HepG2 (cell line): Measurements from ENCODE around the gene ADIPOR2. TPM values are rescaled to one million over a fixed set of nuclear protein-coding genes. Genes with fewer than 3 reads are reported as not detected.
A peak's percentile ranks its signal among the peaks of the same experiment; 100 is the strongest.

Source experiments
- HNRNPUL1 ChIP-seq: fragments of 200-400 bp; formaldehyde crosslinking; IDR thresholded peaks from 2 replicates; pipeline ENCODE4 v1.6.1; 2017; ENCODE audit warnings: low read depth, mild to moderate bottlenecking, low read length, moderate library complexity
- MEF2D ChIP-seq: sonication (generic); formaldehyde crosslinking; IDR thresholded peaks from 2 replicates; pipeline ENCODE4 v1.5.1; 2020; ENCODE audit warnings: mild to moderate bottlenecking, missing genetic modification reagents
- SOX6 ChIP-seq, 2 experiments: fragments of 450-650 bp in 1 of 2; sonication (generic) in 1 of 2; formaldehyde crosslinking in 1 of 2; IDR thresholded peaks; 2 replicates each; pipeline versions ENCODE4 v1.4.0 to v1.6.1; 2017 to 2020; ENCODE audit warnings: antibody characterized with exemption in 1 of 2, mild to moderate bottlenecking in 1 of 2, missing genetic modification reagents in 1 of 2
- TBX2 ChIP-seq: sonication (generic); formaldehyde crosslinking; IDR thresholded peaks from 2 replicates; pipeline ENCODE4 v1.5.0; 2020; ENCODE audit warnings: missing genetic modification reagents, mild to moderate bottlenecking, borderline replicate concordance
- XBP1 ChIP-seq: sonication (generic); formaldehyde crosslinking; IDR thresholded peaks from 2 replicates; pipeline ENCODE4 v1.5.0; 2020; ENCODE audit warnings: missing genetic modification reagents
- ZNF644 ChIP-seq: IDR thresholded peaks from 2 replicates; pipeline ENCODE4 v1.6.1; 2016; ENCODE audit warnings: low read depth
- ZSCAN29 ChIP-seq: sonication (generic); formaldehyde crosslinking; conservative IDR thresholded peaks from 2 replicates; pipeline ENCODE4 v1.4.0; 2020; ENCODE audit warnings: mild to moderate bottlenecking, missing genetic modification reagents
- polyA plus RNA-seq, 8 experiments: library from polyadenylated mRNA; depleted of rRNA in 3 of 8; stranded (reverse) in 7 of 8; unstranded in 1 of 8; fragments of >200 nt; fragmentation: Illumina TruSeq in 4 of 8; extraction: Trizol in 4 of 8; gene quantifications; 2 replicates each; pipeline versions ENCODE4 v1.2.1 to v1.2.3, GENCODE V29; 2011 to 2016; ENCODE audit warnings: low read depth in 4 of 8, missing spikeins in 1 of 8, mixed read lengths in 1 of 8; ENCODE audit not compliant: insufficient read depth in 1 of 8
- total RNA-seq, 5 experiments: library from RNA; depleted of rRNA; stranded (reverse); fragments of >200 nt; fragmentation: Illumina TruSeq; extraction: Trizol; gene quantifications; 2 replicates each; pipeline ENCODE4 v1.2.3, GENCODE V29; 2016; ENCODE audit warnings: low read depth in 1 of 5
- TF ChIP-seq, protein P1 (sequence below): sonication (generic); formaldehyde crosslinking; IDR thresholded peaks from 2 replicates; pipeline ENCODE4 v1.4.0; 2020; ENCODE audit warnings: low read depth, missing genetic modification reagents
- TF ChIP-seq, protein P2 (sequence below): sonication (generic); formaldehyde crosslinking; IDR thresholded peaks from 2 replicates; pipeline ENCODE4 v1.4.0; 2020; ENCODE audit warnings: missing genetic modification reagents
- TF ChIP-seq, protein P3 (sequence below): sonication (generic); formaldehyde crosslinking; IDR thresholded peaks from 2 replicates; pipeline ENCODE4 v1.5.1; 2020; ENCODE audit warnings: mild to moderate bottlenecking, missing genetic modification reagents, borderline replicate concordance
- TF ChIP-seq, protein P4 (sequence below): IDR thresholded peaks from 2 replicates; pipeline ENCODE4 v1.6.1; 2016; ENCODE audit warnings: low read depth

The ADIPOR2 gene
- total and polyA plus RNA-seq, 2 of the 13 experiments (the other 11 are each of a cell fraction or from before 2014, with no cell fraction given) = 35.2 to 52.2 TPM

DNA sequence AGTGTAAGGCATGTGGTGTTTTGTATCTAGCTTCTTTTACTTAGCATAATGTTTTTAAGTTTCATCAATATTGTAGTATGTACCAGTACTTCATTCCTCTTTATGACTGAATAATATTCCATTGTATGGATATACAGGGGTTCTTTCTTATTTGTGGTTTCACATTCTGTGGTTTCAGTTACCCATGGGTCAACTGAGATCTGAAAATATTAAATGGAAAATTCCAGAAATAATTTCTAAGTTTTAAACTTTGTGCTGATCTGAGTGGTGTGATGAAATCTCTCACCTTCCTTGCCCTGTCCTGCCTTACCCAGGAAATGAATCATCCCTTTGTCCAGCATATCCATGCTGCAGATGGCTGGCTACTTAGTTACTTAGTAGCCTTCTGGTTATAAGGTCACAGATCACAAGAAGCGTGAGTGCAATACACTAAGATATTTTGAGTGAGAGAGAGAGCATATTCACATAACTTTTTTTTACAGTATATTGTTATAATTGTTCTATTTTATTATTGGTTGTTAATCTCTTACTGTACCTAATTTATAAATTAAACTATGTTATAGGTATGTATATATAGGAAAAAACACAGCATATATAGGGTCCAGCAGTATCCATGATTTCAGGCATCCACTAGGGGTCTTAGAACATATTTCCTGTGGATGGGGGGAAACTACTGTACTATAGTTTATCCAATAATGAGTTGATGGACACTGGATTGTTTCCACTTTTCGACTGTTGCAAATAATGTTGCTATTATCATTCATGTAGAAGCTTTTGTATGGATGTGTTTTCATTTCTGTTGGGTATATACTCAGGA is 69.9 kb downstream of the ADIPOR2 start (continued):
- TF ChIP-seq ZNF644 (CRISPR knock-in tag) = no peak
- TF ChIP-seq, protein P1, sequence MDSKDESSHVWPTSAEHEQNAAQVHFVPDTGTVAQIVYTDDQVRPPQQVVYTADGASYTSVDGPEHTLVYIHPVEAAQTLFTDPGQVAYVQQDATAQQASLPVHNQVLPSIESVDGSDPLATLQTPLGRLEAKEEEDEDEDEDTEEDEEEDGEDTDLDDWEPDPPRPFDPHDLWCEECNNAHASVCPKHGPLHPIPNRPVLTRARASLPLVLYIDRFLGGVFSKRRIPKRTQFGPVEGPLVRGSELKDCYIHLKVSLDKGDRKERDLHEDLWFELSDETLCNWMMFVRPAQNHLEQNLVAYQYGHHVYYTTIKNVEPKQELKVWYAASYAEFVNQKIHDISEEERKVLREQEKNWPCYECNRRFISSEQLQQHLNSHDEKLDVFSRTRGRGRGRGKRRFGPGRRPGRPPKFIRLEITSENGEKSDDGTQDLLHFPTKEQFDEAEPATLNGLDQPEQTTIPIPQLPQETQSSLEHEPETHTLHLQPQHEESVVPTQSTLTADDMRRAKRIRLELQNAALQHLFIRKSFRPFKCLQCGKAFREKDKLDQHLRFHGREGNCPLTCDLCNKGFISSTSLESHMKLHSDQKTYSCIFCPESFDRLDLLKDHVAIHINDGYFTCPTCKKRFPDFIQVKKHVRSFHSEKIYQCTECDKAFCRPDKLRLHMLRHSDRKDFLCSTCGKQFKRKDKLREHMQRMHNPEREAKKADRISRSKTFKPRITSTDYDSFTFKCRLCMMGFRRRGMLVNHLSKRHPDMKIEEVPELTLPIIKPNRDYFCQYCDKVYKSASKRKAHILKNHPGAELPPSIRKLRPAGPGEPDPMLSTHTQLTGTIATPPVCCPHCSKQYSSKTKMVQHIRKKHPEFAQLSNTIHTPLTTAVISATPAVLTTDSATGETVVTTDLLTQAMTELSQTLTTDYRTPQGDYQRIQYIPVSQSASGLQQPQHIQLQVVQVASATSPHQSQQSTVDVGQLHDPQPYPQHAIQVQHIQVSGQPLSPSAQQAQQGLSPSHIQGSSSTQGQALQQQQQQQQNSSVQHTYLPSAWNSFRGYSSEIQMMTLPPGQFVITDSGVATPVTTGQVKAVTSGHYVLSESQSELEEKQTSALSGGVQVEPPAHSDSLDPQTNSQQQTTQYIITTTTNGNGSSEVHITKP (CRISPR knock-in tag) = 0 out of 2 replicates have a peak, but pooled peaks have one; percentile 45
- TF ChIP-seq HNRNPUL1 = no peak
- peak; percentile 68 for TF ChIP-seq MEF2D (CRISPR knock-in tag)
- TF ChIP-seq, protein P2, sequence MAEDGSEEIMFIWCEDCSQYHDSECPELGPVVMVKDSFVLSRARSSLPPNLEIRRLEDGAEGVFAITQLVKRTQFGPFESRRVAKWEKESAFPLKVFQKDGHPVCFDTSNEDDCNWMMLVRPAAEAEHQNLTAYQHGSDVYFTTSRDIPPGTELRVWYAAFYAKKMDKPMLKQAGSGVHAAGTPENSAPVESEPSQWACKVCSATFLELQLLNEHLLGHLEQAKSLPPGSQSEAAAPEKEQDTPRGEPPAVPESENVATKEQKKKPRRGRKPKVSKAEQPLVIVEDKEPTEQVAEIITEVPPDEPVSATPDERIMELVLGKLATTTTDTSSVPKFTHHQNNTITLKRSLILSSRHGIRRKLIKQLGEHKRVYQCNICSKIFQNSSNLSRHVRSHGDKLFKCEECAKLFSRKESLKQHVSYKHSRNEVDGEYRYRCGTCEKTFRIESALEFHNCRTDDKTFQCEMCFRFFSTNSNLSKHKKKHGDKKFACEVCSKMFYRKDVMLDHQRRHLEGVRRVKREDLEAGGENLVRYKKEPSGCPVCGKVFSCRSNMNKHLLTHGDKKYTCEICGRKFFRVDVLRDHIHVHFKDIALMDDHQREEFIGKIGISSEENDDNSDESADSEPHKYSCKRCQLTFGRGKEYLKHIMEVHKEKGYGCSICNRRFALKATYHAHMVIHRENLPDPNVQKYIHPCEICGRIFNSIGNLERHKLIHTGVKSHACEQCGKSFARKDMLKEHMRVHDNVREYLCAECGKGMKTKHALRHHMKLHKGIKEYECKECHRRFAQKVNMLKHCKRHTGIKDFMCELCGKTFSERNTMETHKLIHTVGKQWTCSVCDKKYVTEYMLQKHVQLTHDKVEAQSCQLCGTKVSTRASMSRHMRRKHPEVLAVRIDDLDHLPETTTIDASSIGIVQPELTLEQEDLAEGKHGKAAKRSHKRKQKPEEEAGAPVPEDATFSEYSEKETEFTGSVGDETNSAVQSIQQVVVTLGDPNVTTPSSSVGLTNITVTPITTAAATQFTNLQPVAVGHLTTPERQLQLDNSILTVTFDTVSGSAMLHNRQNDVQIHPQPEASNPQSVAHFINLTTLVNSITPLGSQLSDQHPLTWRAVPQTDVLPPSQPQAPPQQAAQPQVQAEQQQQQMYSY (CRISPR knock-in tag) = no peak
- TF ChIP-seq, protein P3, sequence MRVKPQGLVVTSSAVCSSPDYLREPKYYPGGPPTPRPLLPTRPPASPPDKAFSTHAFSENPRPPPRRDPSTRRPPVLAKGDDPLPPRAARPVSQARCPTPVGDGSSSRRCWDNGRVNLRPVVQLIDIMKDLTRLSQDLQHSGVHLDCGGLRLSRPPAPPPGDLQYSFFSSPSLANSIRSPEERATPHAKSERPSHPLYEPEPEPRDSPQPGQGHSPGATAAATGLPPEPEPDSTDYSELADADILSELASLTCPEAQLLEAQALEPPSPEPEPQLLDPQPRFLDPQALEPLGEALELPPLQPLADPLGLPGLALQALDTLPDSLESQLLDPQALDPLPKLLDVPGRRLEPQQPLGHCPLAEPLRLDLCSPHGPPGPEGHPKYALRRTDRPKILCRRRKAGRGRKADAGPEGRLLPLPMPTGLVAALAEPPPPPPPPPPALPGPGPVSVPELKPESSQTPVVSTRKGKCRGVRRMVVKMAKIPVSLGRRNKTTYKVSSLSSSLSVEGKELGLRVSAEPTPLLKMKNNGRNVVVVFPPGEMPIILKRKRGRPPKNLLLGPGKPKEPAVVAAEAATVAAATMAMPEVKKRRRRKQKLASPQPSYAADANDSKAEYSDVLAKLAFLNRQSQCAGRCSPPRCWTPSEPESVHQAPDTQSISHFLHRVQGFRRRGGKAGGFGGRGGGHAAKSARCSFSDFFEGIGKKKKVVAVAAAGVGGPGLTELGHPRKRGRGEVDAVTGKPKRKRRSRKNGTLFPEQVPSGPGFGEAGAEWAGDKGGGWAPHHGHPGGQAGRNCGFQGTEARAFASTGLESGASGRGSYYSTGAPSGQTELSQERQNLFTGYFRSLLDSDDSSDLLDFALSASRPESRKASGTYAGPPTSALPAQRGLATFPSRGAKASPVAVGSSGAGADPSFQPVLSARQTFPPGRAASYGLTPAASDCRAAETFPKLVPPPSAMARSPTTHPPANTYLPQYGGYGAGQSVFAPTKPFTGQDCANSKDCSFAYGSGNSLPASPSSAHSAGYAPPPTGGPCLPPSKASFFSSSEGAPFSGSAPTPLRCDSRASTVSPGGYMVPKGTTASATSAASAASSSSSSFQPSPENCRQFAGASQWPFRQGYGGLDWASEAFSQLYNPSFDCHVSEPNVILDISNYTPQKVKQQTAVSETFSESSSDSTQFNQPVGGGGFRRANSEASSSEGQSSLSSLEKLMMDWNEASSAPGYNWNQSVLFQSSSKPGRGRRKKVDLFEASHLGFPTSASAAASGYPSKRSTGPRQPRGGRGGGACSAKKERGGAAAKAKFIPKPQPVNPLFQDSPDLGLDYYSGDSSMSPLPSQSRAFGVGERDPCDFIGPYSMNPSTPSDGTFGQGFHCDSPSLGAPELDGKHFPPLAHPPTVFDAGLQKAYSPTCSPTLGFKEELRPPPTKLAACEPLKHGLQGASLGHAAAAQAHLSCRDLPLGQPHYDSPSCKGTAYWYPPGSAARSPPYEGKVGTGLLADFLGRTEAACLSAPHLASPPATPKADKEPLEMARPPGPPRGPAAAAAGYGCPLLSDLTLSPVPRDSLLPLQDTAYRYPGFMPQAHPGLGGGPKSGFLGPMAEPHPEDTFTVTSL (CRISPR knock-in tag) = peak; percentile 90; the same call in 1 of the 2 replicates
- no peak for TF ChIP-seq XBP1 (CRISPR knock-in tag)
- TF ChIP-seq, protein P4, sequence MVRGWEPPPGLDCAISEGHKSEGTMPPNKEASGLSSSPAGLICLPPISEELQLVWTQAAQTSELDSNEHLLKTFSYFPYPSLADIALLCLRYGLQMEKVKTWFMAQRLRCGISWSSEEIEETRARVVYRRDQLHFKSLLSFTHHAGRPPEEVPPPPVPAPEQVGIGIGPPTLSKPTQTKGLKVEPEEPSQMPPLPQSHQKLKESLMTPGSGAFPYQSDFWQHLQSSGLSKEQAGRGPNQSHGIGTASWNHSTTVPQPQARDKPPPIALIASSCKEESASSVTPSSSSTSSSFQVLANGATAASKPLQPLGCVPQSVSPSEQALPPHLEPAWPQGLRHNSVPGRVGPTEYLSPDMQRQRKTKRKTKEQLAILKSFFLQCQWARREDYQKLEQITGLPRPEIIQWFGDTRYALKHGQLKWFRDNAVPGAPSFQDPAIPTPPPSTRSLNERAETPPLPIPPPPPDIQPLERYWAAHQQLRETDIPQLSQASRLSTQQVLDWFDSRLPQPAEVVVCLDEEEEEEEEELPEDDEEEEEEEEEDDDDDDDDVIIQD = peak; percentile 95
- TF ChIP-seq TBX2 (CRISPR knock-in tag) = peak; percentile 42; the same call in 1 of the 2 replicates
- no peak for TF ChIP-seq SOX6 (IDR thresholded peaks at IDR 0.05)
- TF ChIP-seq SOX6 (CRISPR knock-in tag; IDR thresholded peaks at IDR 0.05) = peak; percentile 93
- TF ChIP-seq ZSCAN29 = no peak
